GM12878 (cell line): ENCODE measurements around the gene SRSF3. TPM values are rescaled to one million over a fixed set of nuclear protein-coding genes. Genes with fewer than 3 reads are reported as not detected.
"Not testable (repeated sequence)": the region's sequence is repeated elsewhere in the genome, so short reads cannot be mapped to it uniquely, and the experiment has no call there.

Experiments used
- ATAC-seq: fragments of 200-7000 bp; cut with Tn5 transposase; 3 replicates; pipeline ENCODE4 v1.9.1; 2020; ENCODE audit warnings: mild to moderate bottlenecking, moderate library complexity
- BruUV-seq: library from RNA; stranded (reverse); fragments of 400-500 nt; replicated peaks from 2 replicates; lab custom pipeline; 2021; lab: Mats Ljungman, UMichigan
- CTCF ChIA-PET: fragments of 300-600 bp; sonication (Branson Sonifier 250); formaldehyde crosslinking; extraction: SDS; loops from one replicate; lab custom pipeline; 2021; ENCODE audit warnings: inconsistent platforms; lab: Yijun Ruan, JAX
- POLR2A ChIA-PET: fragments of 350-600 bp; formaldehyde crosslinking; extraction: SDS; loops from one replicate; lab custom pipeline; 2021; ENCODE audit warnings: inconsistent platforms; lab: Charles Lee
- RAD21 ChIA-PET: fragments of 300-600 bp; sonication (Branson Sonifier 250); formaldehyde crosslinking; loops from one replicate; lab custom pipeline; 2023; ENCODE audit warnings: antibody characterized with exemption; ENCODE audit not compliant: unreplicated experiment; lab: Charles Lee
- SMC1A ChIA-PET: fragments of 300-600 bp; sonication (Branson Sonifier 250); formaldehyde crosslinking; loops from one replicate; lab custom pipeline; 2023; ENCODE audit not compliant: unreplicated experiment, uncharacterized antibody; lab: Charles Lee
- DNase-seq: peaks from one replicate; pipeline ENCODE4 v3.0.0-alpha.2; 2011; ENCODE audit warnings: low read depth, low spot score
- FAIRE-seq: peaks from 3 replicates; lab custom pipeline; 2011; peaks lifted over from hg19 to GRCh38; lab: Jason Lieb, UNC
- H2AFZ ChIP-seq: 2 replicates; pipeline ENCODE4 v1.6.0; 2011; ENCODE audit warnings: low read depth, low read length, control low read depth; ENCODE audit not compliant: control insufficient read depth
- H3K27ac ChIP-seq: 2 replicates; pipeline ENCODE4 v1.5.1; 2011; ENCODE audit warnings: control low read depth; ENCODE audit not compliant: control insufficient read depth, insufficient read depth
- H3K27me3 ChIP-seq, 2 experiments: replicated peaks in 1 of 2; 2 replicates each; pipeline versions ENCODE4 v1.6.0 to v1.6.1; 2011; ENCODE audit warnings: low read length in 1 of 2; ENCODE audit not compliant: control insufficient read depth in 2 of 2, insufficient read depth in 2 of 2
- H3K36me3 ChIP-seq, 2 experiments: 2 replicates each; pipeline ENCODE4 v1.5.1; 2011; ENCODE audit warnings: low read length in 1 of 2; ENCODE audit not compliant: control insufficient read depth in 2 of 2, insufficient read depth in 2 of 2
- H3K4me1 ChIP-seq: 2 replicates; pipeline ENCODE4 v1.6.1; 2011; ENCODE audit warnings: mild to moderate bottlenecking, low read length, moderate library complexity, mixed read lengths; ENCODE audit not compliant: control insufficient read depth, insufficient read depth
- H3K4me2 ChIP-seq: 2 replicates; pipeline ENCODE4 v1.6.0; 2011; ENCODE audit warnings: control low read depth; ENCODE audit not compliant: control insufficient read depth, insufficient read depth
- H3K4me3 ChIP-seq: fragments of 200-600 bp; sonication (generic); 2 replicates; pipeline ENCODE4 v1.5.1; 2016
- H3K79me2 ChIP-seq: 2 replicates; pipeline ENCODE4 v1.6.0; 2011; ENCODE audit warnings: low read length; ENCODE audit not compliant: control insufficient read depth, insufficient read depth
- H3K9ac ChIP-seq: 2 replicates; pipeline ENCODE4 v1.8.0; 2011; ENCODE audit warnings: low read length, control low read depth, mixed read lengths; ENCODE audit not compliant: control insufficient read depth, insufficient read depth
- H3K9me3 ChIP-seq: replicated peaks from 3 replicates; pipeline ENCODE4 v1.5.1; 2011; ENCODE audit warnings: mild to moderate bottlenecking, low read length; ENCODE audit not compliant: control insufficient read depth, insufficient read depth
- H4K20me1 ChIP-seq: 2 replicates; pipeline ENCODE4 v1.6.0; 2011; ENCODE audit not compliant: control insufficient read depth, insufficient read depth
- ETV6 ChIP-seq, 2 experiments: fragments of 450-650 bp in 1 of 2; IDR thresholded peaks in 1 of 2; conservative IDR thresholded peaks in 1 of 2; 2 replicates each; pipeline ENCODE4 v1.6.1; 2014; ENCODE audit warnings: antibody characterized with exemption in 1 of 2, borderline replicate concordance in 1 of 2, low read depth in 1 of 2, mild to moderate bottlenecking in 1 of 2, moderate library complexity in 1 of 2
- EZH2 ChIP-seq: IDR thresholded peaks from 2 replicates; pipeline ENCODE4 v1.6.1; 2012; ENCODE audit warnings: low read depth, mild to moderate bottlenecking, control low read depth, inconsistent platforms, low read length, borderline replicate concordance; ENCODE audit not compliant: control insufficient read depth
- IRF3 ChIP-seq: fragments of 450-650 bp; IDR thresholded peaks from 2 replicates; pipeline ENCODE4 v1.6.1; 2014; ENCODE audit warnings: mild to moderate bottlenecking
- KLF5 ChIP-seq: fragments of 450-650 bp; IDR thresholded peaks from 2 replicates; pipeline ENCODE4 v1.6.1; 2014; ENCODE audit warnings: mild to moderate bottlenecking; ENCODE audit not compliant: partially characterized antibody
- MEF2A ChIP-seq: IDR thresholded peaks from 2 replicates; pipeline ENCODE4 v1.6.1; 2011; ENCODE audit warnings: low read depth, mild to moderate bottlenecking, low read length, moderate library complexity; ENCODE audit not compliant: insufficient read depth
- RBBP5 ChIP-seq: fragments of 200-600 bp; sonication (generic); conservative IDR thresholded peaks from 2 replicates; pipeline ENCODE4 v1.6.1; 2016
- SREBF1 ChIP-seq: IDR thresholded peaks from 2 replicates; pipeline ENCODE4 v1.6.1; 2012; ENCODE audit warnings: mild to moderate bottlenecking, low read length
- SREBF2 ChIP-seq: IDR thresholded peaks from 2 replicates; pipeline ENCODE4 v1.6.1; 2012; ENCODE audit warnings: mild to moderate bottlenecking, low read length
- STAT1 ChIP-seq: fragments of 450-650 bp; conservative IDR thresholded peaks from 2 replicates; pipeline ENCODE4 v1.6.1; 2014; ENCODE audit warnings: antibody characterized with exemption, mild to moderate bottlenecking
- TCF12 ChIP-seq: IDR thresholded peaks from 2 replicates; pipeline ENCODE4 v1.6.1; 2011; ENCODE audit warnings: low read depth, mild to moderate bottlenecking, low read length
- USF2 ChIP-seq: IDR thresholded peaks from 2 replicates; pipeline ENCODE4 v1.6.1; 2011; ENCODE audit warnings: low read depth, low read length, improper control_type of control experiment, borderline replicate concordance
- YY1 ChIP-seq: IDR thresholded peaks from 2 replicates; pipeline ENCODE4 v1.6.1; 2011; ENCODE audit warnings: low read depth, mild to moderate bottlenecking, low read length
- ZNF384 ChIP-seq: IDR thresholded peaks from 2 replicates; pipeline ENCODE4 v1.6.1; 2012; ENCODE audit warnings: low read depth, mild to moderate bottlenecking, low read length, improper control_type of control experiment, borderline replicate concordance
- WGBS: methylation state at CpG from one replicate; pipeline ENCODE4 v1.1.6; 2016; ENCODE audit warnings: low lambda C conversion rate; ENCODE audit not compliant: insufficient replicate concordance, insufficient coverage; ENCODE audit errors: missing lambda C conversion rate; 5-methylcytosine and 5-hydroxymethylcytosine counted together
- in situ Hi-C: fragments of 300-500 bp; cut with MboI; formaldehyde crosslinking; loops from 9 replicates; pipeline ENCODE4 v1.14.3; 2018; ENCODE audit warnings: mixed read lengths
- intact Hi-C: fragments of 100-400 bp; cut with micrococcal nuclease; formaldehyde crosslinking; loops from one replicate; pipeline ENCODE4 v1.14.2; 2022; ENCODE audit not compliant: unreplicated experiment
- polyA plus RNA-seq, 11 experiments: library from polyadenylated mRNA; depleted of rRNA in 4 of 11; unstranded in 6 of 11; stranded (reverse) in 5 of 11; fragments of >200 nt; fragmentation: Nextera tagmentation in 4 of 11; fragmentation: Illumina TruSeq in 1 of 11; extraction: Ambion mirVana in 4 of 11; extraction: Trizol in 1 of 11; gene quantifications; 1 replicate in 1 of 11; 2 replicates in 10 of 11; pipeline versions ENCODE4 v1.2.1 to v1.2.3, GENCODE V29; 2011 to 2016; ENCODE audit warnings: inconsistent platforms in 2 of 11, missing spikeins in 2 of 11, low read depth in 1 of 11
- total RNA-seq, 4 experiments: library from RNA; depleted of rRNA in 3 of 4; stranded (reverse); fragments of >200 nt in 3 of 4; fragmentation: Illumina TruSeq in 1 of 4; extraction: Trizol in 1 of 4; gene quantifications; 2 replicates each; pipeline versions ENCODE4 v1.2.1 to v1.2.3, GENCODE V29; 2013 to 2021

Gene SRSF3
- total and polyA plus RNA-seq, 10 of the 15 experiments (the other 5 are each of a cell fraction or from before 2014, with no cell fraction given) = 195 to 1,377 (median 493) TPM

GRCh38 chr6:36589025-36589400, 5.1 kb upstream of the SRSF3 start:
- H3K4me1 ChIP-seq, ATAC-seq, intact Hi-C loops, RAD21 ChIA-PET, H2AFZ ChIP-seq, POLR2A ChIA-PET, CTCF ChIA-PET, H4K20me1 ChIP-seq, H3K4me2 ChIP-seq, H3K9ac ChIP-seq, H3K9me3 ChIP-seq, H3K79me2 ChIP-seq, H3K36me3 ChIP-seq, H3K4me3 ChIP-seq, in situ Hi-C loops, FAIRE-seq, DNase-seq, H3K27ac ChIP-seq, SMC1A ChIA-PET, H3K27me3 ChIP-seq, BruUV-seq: not testable (repeated sequence)
- WGBS = 93% methylated on average over 9 of the region's 9 CpGs

GRCh38 chr6:36590237-36590636, 3.9 kb upstream of the SRSF3 start:
- ChIA-PET CTCF (no interaction called here), SMC1A (interaction anchor here (1.3 kb wide), 1 partner anchor 9 kb away, joined by 3 read pairs; no protein-coding TSS in a partner anchor), RAD21 (no interaction called here), POLR2A (interaction anchor here (1.2 kb wide), 1 partner anchor 46 kb away, joined by 4 read pairs; no protein-coding TSS in a partner anchor)
- no peak overlapping the region for H3K4me3 ChIP-seq
- no peak overlapping the region for H3K4me2 ChIP-seq
- no peak overlapping the region for H3K9ac ChIP-seq
- intact Hi-C loops = loop anchor here (5.0 kb wide), 1 partner anchor 168 kb away; no protein-coding TSS in a partner anchor
- no peaks in the 10 kb centered on the region for H4K20me1 ChIP-seq
- WGBS = 100% methylated on average over 1 of the region's 1 CpG
- DNase-seq (no peak), ATAC-seq (no peak), FAIRE-seq (no peak)
- H3K9me3 ChIP-seq = no peaks in the 10 kb centered on the region
- H3K79me2 ChIP-seq = peaks cover 15% of the 10 kb centered on the region
- H3K27me3 ChIP-seq = no peaks in the 10 kb centered on the region; a peak in 1 of 4 replicates
- H3K36me3 ChIP-seq = no peaks in the 10 kb centered on the region
- no TSS peak for BruUV-seq
- H3K4me1 ChIP-seq = peaks cover 8% of the 10 kb centered on the region
- in situ Hi-C loops = no loop called here
- H2AFZ ChIP-seq = no peak overlapping the region
- no peak overlapping the region for H3K27ac ChIP-seq
- no peak for TF ChIP-seq YY1
- TF ChIP-seq USF2 = no peak
- TF ChIP-seq SREBF2 = no peak
- TF ChIP-seq IRF3 = no peak
- TF ChIP-seq ETV6 (conservative IDR thresholded peaks at IDR 0.05 in 1 of 2, IDR thresholded peaks at IDR 0.05 in 1 of 2; ENCODE audit: borderline replicate concordance in 1 of 2, low read depth in 1 of 2) = no peak
- TF ChIP-seq KLF5 = no peak
- no peak for TF ChIP-seq EZH2
- TF ChIP-seq TCF12 = no peak
- TF ChIP-seq STAT1 = no peak
- no peak for TF ChIP-seq SREBF1
- TF ChIP-seq MEF2A = no peak
- TF ChIP-seq RBBP5 = no peak
- no peak for TF ChIP-seq ZNF384
